Stimulated activated memory B cell treated with anti-CD40 and anti-IgM and Interleukin-4, amounts not matched to agents 10 μg/mL and 1 μg/mL and 100 μg/mL, for 72 hours (primary cell): Measurements from ENCODE around the gene CYP27B1.

Source experiments
- ATAC-seq: fragments of 150-1000 bp; cut with Tn5 transposase; 2 replicates; pipeline ENCODE4 v1.10.0; 2021
- H3K27ac Mint-ChIP-seq: one replicate; pipeline ENCODE4 v1.8.0; 2022; ENCODE audit warnings: mild to moderate bottlenecking, mixed read lengths
- H3K27me3 Mint-ChIP-seq: one replicate; pipeline ENCODE4 v1.8.0; 2022; ENCODE audit warnings: mixed read lengths
- H3K36me3 Mint-ChIP-seq: one replicate; pipeline ENCODE4 v1.8.0; 2022; ENCODE audit warnings: mixed read lengths
- H3K4me1 Mint-ChIP-seq: one replicate; pipeline ENCODE4 v1.8.0; 2022; ENCODE audit warnings: mixed read lengths
- H3K4me3 Mint-ChIP-seq: one replicate; pipeline ENCODE4 v1.8.0; 2022; ENCODE audit warnings: mild to moderate bottlenecking, moderate library complexity, mixed read lengths
- H3K9me3 Mint-ChIP-seq: one replicate; pipeline ENCODE4 v1.8.0; 2022; ENCODE audit warnings: mixed read lengths

Gene CYP27B1

DNA sequence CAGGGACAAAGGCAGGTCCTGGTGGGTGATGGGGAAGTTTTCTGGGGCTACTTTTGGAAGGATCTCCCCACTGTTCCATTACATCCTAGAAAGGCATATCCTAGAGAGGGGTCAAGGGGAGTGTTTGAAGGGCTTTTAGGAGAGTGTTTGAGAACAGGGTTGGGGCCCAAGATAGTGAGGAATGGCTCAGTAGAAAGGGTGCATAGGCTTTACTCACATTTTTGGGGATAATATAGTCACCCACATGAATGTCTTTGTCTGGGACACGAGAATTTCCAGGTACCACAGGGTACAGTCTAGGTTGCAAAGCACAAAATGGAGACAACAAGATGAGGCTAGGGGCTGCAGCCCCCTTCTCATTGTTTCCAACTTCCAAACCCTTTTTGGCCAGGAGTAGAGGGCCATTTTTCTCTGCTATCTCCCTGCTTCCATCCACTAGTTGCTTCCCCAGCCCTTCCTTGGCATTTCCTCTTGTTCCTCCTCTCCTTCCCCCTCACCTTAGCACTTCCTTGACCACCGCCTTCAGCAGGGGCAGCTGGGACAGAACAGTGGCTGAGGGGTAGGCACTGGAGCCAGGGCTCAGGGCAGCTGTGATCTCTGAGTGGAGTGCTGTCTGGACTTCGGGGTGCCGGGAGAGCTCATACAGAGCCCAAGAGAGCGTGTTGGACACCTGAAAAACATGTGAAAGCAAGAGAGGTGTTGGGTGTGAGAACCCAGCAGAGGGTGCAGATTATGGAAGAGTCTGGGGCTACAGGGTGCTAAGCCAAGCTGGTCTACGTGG, 2.8 kb downstream of the CYP27B1 start:
- Mint-ChIP-seq H3K27ac (no peak overlapping the region), H3K4me3 (peak overlapping the region; percentile 37), H3K27me3 (peaks cover 19% of the 10 kb centered on the region), H3K9me3 (no peaks in the 10 kb centered on the region), H3K36me3 (peaks cover 24% of the 10 kb centered on the region), H3K4me1 (peaks cover 54% of the 10 kb centered on the region)
- ATAC-seq, result no peak

DNA sequence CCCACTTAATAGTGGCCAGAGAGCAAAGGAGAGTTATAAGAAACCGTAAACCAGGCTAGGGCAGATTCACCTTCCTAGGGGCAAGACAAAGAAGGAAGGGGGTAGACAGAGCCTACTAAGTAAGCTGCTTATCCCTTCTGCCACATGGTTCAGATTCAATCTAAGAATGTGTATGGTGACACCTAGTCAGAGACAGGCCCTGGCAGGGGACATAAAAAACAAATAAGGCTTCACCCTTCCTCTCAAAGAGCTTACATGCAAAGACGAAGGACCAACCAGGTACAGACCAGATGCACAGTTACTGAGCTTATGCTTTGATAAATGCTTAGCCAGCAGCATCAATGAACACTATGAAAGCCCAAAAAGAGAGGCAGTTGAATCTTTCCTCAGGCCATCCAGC, 4.4 kb downstream of the CYP27B1 start:
- H3K27me3 Mint-ChIP-seq, result peaks cover 19% of the 10 kb centered on the region
- H3K4me3 Mint-ChIP-seq, result no peak overlapping the region
- H3K9me3 Mint-ChIP-seq, result no peaks in the 10 kb centered on the region
- no peak overlapping the region for H3K27ac Mint-ChIP-seq
- peaks cover 60% of the 10 kb centered on the region for H3K4me1 Mint-ChIP-seq
- no peak for ATAC-seq
- peaks cover 21% of the 10 kb centered on the region for H3K36me3 Mint-ChIP-seq

DNA sequence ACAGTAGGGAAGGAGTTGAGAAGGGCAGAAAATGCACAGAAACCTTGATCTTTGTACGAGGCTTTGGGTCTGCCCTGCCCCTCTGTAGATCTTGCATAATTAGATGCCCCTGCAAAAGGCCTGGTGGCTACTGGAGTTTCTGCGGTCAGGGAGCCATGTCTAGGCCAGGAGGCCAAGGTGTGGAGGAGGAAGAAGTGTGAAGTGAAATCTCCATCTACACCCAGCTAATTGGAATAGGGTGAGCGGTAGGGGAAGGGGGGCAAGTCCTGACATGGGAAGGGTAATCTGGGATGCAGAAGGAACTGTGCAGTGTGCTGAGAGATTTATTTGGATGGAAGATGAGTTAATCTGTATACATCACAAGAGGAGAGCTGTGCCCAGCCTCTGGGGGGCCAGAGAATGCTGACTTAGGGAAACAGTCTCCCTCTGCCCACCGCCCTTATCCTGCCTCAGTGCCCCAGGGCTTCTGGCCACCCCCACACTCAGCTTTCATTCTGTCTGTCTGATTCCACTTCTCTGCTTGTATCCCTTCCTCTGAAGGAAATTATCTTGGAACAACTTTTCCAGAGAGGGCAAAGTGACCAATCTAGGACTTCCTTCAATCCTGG, 5.4 kb downstream of the CYP27B1 start:
- no peak for ATAC-seq
- Mint-ChIP-seq H3K4me1 (peaks cover 59% of the 10 kb centered on the region), H3K27me3 (peaks cover 14% of the 10 kb centered on the region), H3K4me3 (no peak overlapping the region), H3K9me3 (no peaks in the 10 kb centered on the region), H3K36me3 (peaks cover 21% of the 10 kb centered on the region), H3K27ac (no peak overlapping the region)

DNA sequence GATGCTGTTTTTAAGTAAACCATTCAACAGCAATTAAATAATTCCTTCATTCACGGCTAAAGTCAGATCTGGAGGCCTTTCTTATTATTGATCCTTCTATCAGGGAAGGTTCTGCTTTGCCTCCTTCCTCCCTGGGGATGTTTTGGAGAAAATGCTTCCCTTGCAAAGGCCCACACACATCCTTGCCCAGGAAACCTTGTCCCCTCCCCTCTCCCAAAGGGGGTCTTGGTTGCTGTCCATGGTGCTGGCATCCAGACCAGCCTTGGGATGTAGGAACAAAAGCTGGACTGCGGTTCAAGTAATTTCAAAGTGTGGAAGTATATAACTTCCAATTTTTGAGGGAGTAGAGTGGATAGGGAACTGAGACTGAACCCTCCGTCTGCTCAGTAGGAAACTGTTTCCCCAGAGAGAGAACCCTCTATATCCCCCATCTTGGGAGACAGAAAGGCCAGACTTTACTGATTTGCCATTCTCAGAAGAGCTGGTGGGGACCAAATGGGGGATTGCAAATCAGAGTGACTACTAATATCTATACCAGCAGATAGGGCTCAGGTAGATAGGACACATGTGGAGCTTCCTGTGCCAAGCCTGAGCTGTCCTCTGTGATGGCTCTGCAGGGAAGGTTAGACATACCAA, 6.4 kb downstream of the CYP27B1 start:
- H3K4me1 Mint-ChIP-seq, result peaks cover 54% of the 10 kb centered on the region
- peaks cover 7% of the 10 kb centered on the region for H3K27me3 Mint-ChIP-seq

DNA sequence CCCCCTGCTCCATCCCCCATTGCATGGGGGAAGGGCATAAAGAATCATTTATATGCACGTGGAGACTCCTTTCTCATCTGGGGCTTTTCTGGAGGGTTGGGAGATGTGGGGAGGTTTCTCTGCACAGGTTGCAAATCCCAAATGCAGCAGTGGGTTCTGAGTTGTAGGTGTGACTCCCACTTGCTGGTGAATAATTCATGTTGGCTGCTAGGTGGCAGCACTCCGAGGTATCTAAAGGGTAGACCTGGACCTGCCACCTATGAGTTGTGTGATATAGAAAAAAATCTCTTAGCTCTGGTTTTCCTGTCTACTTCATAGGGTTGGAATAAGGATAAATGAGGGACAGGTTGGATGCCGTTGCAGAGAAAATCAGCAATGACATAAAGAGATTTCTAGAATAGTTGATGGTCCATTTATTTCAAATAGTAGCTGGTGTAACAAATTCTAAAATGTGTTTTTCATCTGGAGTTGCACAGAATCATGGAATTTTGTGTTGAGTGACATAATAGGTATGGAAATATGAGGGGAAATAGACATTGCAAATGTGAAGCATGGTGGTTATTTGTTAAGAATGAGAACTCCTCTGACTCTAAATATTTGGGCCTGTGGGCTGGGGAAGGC, 7.4 kb downstream of the CYP27B1 start:
- H3K36me3 Mint-ChIP-seq, result peaks cover 21% of the 10 kb centered on the region
- H3K9me3 Mint-ChIP-seq, result no peaks in the 10 kb centered on the region
- no peak overlapping the region for H3K27ac Mint-ChIP-seq
- no peak overlapping the region for H3K4me3 Mint-ChIP-seq
- no peak for ATAC-seq
- peaks cover 49% of the 10 kb centered on the region for H3K4me1 Mint-ChIP-seq
- no peaks in the 10 kb centered on the region for H3K27me3 Mint-ChIP-seq

More for the DNA sequence above, 6.4 kb downstream of the CYP27B1 start:
- no peak for ATAC-seq
- no peak overlapping the region for H3K4me3 Mint-ChIP-seq
- H3K36me3 Mint-ChIP-seq, result peaks cover 21% of the 10 kb centered on the region
- H3K27ac Mint-ChIP-seq, result no peak overlapping the region
- H3K9me3 Mint-ChIP-seq, result no peaks in the 10 kb centered on the region

DNA sequence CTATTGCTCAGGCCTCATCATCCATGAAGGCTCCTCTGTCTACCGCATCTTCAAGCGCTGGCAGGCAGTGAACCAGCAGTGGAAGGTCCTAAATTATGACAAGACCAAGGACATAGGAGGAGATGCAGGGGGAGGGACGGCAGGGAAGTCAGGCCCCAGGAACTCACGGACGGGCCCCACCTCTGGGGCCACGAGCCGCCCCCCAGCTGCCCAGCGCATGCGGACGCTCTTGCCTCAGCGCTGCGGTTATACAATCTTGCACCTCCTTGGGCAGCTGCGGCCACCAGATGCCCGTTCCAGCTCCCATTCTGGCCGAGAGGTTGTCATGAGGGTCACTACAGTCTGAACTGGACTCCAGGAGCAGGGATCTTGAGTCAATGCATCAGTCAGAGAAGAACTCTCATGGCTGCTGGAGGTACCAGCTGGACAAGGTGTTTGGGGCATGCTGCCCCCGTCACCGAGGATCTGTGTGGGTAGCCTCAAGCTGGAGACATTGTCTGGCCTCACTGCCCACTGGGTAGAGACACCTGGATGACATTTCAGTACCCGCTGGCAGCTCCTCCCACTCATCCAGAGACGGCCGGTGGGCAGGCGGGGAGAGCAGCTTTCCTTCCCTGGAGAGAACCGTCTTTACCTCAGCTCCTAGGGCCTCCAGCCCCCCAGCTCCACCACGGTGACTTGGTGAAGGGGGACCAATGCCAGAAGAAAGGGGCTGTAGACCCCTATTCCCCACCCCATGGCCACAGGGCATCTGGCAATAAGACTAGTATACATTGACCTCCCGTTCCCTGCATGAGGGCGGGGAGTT, 8.1 kb downstream of the CYP27B1 start:
- H3K27me3 Mint-ChIP-seq, result no peaks in the 10 kb centered on the region
- H3K4me3 Mint-ChIP-seq, result no peak overlapping the region
- no peaks in the 10 kb centered on the region for H3K9me3 Mint-ChIP-seq
- H3K27ac Mint-ChIP-seq, result no peak overlapping the region
- no peak for ATAC-seq
- peaks cover 51% of the 10 kb centered on the region for H3K4me1 Mint-ChIP-seq
- H3K36me3 Mint-ChIP-seq, result peaks cover 21% of the 10 kb centered on the region

DNA sequence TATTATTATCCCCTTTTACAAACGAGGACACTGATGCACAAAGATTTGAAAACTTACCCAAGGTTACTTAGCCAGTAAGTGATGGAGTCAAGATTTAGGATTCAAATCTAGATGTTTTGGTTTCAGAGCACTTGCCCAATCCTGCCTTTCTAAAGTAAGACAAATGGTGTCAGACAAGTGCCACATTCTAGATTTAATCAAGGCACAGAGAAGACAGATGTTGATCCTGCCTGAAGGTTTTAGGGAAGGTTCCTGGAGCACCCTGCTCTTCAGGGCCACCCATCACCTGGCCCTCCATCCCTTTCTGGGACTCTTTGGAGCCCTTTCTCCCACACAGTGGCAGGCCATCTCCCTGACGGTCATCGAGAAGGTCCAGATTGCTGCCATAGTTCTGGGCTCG, 9.1 kb downstream of the CYP27B1 start:
- ATAC-seq, result no peak
- H3K4me1 Mint-ChIP-seq, result peaks cover 61% of the 10 kb centered on the region
- H3K4me3 Mint-ChIP-seq, result no peak overlapping the region
- no peak overlapping the region for H3K27ac Mint-ChIP-seq
- H3K36me3 Mint-ChIP-seq, result peaks cover 21% of the 10 kb centered on the region
- no peaks in the 10 kb centered on the region for H3K9me3 Mint-ChIP-seq
- no peaks in the 10 kb centered on the region for H3K27me3 Mint-ChIP-seq

DNA sequence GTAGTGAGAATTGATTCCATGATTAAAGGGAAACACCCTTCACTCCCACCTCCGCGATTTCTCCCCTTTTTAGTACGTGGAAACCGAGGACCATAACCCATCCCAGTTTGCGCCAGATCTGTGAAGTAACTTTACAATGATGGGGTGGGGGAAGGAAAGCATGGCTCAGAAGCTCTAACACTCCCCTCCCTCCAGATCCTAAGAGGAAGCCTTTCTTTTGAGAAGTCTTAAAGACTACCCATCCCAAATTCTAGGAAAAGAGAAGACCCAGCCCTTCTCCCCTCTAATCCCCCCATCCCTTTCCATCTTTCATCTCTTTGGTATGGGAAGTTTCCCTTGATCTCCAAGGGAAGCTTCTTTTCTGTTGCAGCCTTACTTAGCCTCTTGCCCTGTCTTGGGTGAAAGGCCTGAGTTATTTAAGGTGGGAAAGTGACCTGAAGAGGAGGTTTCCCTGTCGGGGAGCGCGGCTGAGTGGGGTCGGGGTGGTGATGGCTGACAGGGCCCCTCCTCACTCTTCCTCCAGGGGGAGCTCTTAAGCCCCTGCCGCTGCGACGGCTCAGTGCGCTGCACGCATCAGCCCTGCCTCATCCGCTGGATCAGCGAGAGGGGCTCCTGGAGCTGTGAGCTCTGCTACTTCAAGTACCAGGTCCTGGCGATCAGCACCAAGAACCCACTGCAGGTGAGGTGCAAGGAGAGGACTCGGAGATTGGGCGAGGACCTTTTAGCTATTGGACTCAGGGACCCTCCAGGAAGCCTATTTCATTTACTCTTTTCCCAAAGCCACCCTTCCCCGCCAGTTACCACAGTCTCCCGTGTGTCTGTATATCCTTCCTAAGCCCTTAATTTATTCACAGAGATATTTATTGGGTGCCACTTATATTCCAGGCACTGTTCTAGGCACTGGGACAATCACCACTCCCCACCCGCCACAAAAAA, 10.2 kb downstream of the CYP27B1 start:
- Mint-ChIP-seq H3K4me3 (peak overlapping the region; percentile 87), H3K27me3 (no peaks in the 10 kb centered on the region)

DNA sequence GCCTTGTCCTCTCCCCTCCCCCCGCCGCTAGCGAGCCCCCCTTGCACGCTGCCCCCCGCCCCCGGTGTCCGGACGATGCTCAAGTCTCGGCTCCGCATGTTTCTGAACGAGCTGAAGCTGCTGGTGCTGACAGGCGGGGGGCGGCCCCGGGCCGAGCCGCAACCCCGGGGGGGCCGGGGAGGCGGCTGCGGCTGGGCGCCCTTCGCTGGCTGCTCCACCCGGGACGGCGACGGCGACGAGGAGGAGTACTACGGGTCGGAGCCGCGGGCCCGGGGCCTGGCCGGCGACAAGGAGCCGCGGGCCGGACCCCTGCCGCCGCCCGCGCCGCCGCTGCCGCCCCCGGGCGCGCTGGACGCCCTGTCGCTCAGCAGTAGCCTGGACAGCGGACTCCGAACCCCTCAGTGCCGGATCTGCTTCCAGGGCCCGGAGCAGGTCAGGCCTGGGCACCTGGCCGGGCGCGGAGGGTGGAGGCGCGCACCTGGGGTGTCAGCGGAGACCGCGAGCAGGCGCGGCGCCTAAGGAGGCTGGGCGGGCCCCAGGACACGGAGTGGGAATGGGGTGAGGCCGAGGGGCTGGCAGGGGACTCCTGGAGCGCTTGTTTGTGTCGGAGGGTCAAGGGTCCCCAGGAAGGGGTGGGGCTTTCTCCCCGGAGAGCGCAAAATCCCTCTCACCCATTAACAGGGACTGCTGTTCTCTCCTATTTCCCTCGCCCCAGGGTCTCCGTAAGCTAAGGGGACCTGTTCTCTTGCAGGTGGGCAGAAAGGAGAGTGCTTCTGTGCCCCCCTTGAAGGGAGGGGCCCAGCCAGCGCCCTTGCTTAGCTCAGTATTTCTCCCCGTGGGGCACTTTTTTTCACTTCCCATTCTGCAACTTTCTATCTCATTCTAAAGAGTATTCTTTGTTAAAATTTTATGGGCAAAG, 11.2 kb downstream of the CYP27B1 start:
- no peaks in the 10 kb centered on the region for H3K9me3 Mint-ChIP-seq
- ATAC-seq, result peak; percentile 5
- H3K36me3 Mint-ChIP-seq, result peaks cover 24% of the 10 kb centered on the region
- H3K4me3 Mint-ChIP-seq, result peak overlapping the region; percentile 87
- peak overlapping the region; percentile 76 for H3K27ac Mint-ChIP-seq
- peaks cover 68% of the 10 kb centered on the region for H3K4me1 Mint-ChIP-seq
- no peaks in the 10 kb centered on the region for H3K27me3 Mint-ChIP-seq

More for the DNA sequence above, 10.2 kb downstream of the CYP27B1 start:
- Mint-ChIP-seq H3K9me3 (no peaks in the 10 kb centered on the region), H3K36me3 (peaks cover 22% of the 10 kb centered on the region), H3K4me1 (peaks cover 67% of the 10 kb centered on the region), H3K27ac (peak overlapping the region; percentile 76)
- ATAC-seq, result peak; percentile 18

DNA sequence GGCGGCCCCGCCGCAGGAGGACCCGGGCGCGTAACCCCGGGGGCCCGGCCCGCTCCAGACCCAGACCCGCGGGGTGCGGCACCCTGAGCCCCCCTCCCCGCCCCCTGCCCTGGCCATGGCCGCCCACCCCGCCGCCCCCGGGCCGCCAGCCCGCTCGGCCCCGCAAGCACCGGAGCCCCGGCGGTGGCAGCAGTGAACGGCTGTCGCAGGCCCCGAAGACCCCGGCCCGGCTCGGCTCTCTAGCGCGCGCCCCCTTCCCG, 11.8 kb downstream of the CYP27B1 start:
- Mint-ChIP-seq H3K4me1 (peaks cover 67% of the 10 kb centered on the region), H3K4me3 (no peak overlapping the region), H3K9me3 (no peaks in the 10 kb centered on the region), H3K36me3 (peaks cover 24% of the 10 kb centered on the region), H3K27me3 (no peaks in the 10 kb centered on the region), H3K27ac (no peak overlapping the region)
- peak; percentile 1 for ATAC-seq

DNA sequence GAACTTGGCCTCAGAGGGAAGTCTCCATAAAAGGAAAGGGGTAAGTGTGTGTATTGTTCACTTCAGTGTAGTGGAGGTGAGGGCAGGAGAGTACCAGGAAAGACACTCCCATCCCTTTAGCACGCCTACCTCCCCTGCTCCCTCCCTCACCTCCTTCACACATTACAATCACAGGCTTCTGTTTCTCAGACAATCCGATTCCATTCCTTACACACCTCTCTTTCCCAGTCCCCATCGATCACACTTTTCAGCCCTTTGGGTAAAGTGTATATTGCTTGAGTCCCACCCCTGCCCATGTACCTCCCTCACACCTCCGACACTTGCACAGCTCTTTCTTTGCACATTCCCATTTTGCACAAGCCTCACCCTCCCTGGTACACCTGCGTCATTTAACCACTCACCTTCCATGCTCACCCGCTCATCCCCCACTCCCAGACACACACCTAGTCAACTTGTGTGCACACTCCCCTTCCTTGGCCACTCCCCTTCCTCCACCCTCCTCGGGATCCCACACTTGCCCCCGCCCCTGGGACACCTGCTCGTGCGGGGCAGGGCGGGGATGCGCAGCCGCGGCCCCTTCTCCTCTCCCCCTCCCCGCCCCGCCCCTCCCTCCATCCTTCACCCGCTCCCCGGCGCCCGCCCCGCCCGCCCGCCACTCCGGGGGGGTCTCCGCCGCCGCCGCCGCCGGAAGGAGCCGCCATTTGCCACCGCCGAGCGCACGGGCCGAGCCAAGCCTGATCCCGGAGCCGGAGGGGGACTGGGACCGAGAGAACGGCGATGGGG, 12.3 kb downstream of the CYP27B1 start, which contains the start of gene MARCHF9:
Gene MARCHF9 (plus strand): TSS at position 693 of the 783 bp plus-strand sequence. CDS start 426 bp downstream, outside the sequence.
- Mint-ChIP-seq H3K9me3 (no peaks in the 10 kb centered on the region), H3K4me1 (peaks cover 63% of the 10 kb centered on the region), H3K36me3 (peaks cover 21% of the 10 kb centered on the region), H3K27ac (peak within 1 kb of the TSS; percentile 88), H3K4me3 (peak within 1 kb of the TSS; percentile 87), H3K27me3 (no peaks in the 10 kb centered on the region)
- ATAC-seq, result peak; percentile 70

DNA sequence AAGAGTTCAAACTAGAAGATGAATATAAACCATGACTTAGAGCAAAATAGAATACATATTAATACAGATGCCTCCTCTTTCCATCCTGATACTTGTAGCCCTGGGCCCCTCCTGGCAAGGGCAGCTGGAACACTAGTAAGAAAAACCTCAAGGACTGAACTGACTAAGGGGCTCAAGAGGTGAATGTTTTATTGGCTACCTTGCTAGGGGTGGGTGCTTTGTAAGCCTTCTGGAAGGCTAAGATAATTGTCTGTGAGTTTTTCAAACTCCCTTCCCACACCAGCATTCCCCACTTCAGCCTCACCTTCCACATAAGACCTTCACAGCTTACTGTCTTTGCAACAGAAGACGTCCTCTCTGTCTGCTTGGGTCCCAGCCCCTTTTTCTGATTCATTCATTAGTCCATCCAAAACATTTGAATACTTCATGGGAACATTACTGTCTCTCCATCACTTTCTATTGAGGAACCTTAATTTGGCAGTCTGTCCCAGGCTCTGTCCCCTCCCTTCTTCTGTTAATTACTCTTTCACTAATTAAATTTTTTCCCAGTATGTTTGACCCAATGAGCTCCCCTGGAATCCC, 13.0 kb downstream of the CYP27B1 start:
- H3K36me3 Mint-ChIP-seq, result peaks cover 20% of the 10 kb centered on the region
- no peaks in the 10 kb centered on the region for H3K9me3 Mint-ChIP-seq
- peak overlapping the region; percentile 88 for H3K27ac Mint-ChIP-seq
- peaks cover 61% of the 10 kb centered on the region for H3K4me1 Mint-ChIP-seq
- H3K4me3 Mint-ChIP-seq, result peak overlapping the region; percentile 76
- ATAC-seq, result no peak
- H3K27me3 Mint-ChIP-seq, result no peaks in the 10 kb centered on the region
